ENCODE measurements around the gene ADPRH. TPM values are rescaled to one million over a fixed set of nuclear protein-coding genes. Genes with fewer than 3 reads are reported as not detected.

The ADPRH gene
- total RNA-seq, 1 experiment from 2014 or later = 1.4 TPM

- Histone ChIP-seq H3K27me3 (ENCODE audit: insufficient read depth, low read depth) (no peaks in the 10 kb centered on the region), H3K27ac (no peak overlapping the region), H4K20me1 (ENCODE audit: insufficient read depth) (no peaks in the 10 kb centered on the region), H3K79me2 (ENCODE audit: low read depth) (no peaks in the 10 kb centered on the region), H3K4me3 (no peak overlapping the region), H3K9me3 (ENCODE audit: insufficient read depth, low read depth) (no peaks in the 10 kb centered on the region), H2AFZ (no peak overlapping the region), H3K9me2 (ENCODE audit: insufficient read depth) (no peaks in the 10 kb centered on the region; the same call in 1 of the 2 replicates), H3K36me3 (ENCODE audit: low read depth) (no peaks in the 10 kb centered on the region), H3K4me2 (no peak overlapping the region), H3K4me1 (replicated peaks; ENCODE audit: insufficient read depth) (peaks cover 24% of the 10 kb centered on the region), H3F3A (ENCODE audit: insufficient read depth, low read depth) (0 out of 2 replicates have a peak, but pooled peaks cover 9% of the 10 kb centered on the region)
- no peak for TF ChIP-seq CTCF (conservative IDR thresholded peaks at IDR 0.05)
- no peak for TF ChIP-seq EZH2 (IDR thresholded peaks at IDR 0.05; ENCODE audit: low read depth)
- no peak for DNase-seq
- intact Hi-C loops (cut with micrococcal nuclease; ENCODE audit: unreplicated experiment) = no loop called here
- ChIA-PET POLR2A (ENCODE audit: unreplicated experiment) (no interaction called here), CTCF (interaction anchor here (0.6 kb wide), 1 partner anchor 184 kb away, joined by 7 read pairs; no protein-coding TSS in a partner anchor)
- BruUV-seq (replicated peaks) = no TSS peak
These were observed 46.3 kb downstream of the ADPRH start for GRCh38 chr3:119625451-119626153.

GRCh38 chr3:119626196-119626595, 46.9 kb downstream of the ADPRH start:
- Histone ChIP-seq H3F3A (ENCODE audit: insufficient read depth, low read depth) (0 out of 2 replicates have a peak, but pooled peaks cover 9% of the 10 kb centered on the region), H3K4me2 (no peak overlapping the region), H3K9me2 (ENCODE audit: insufficient read depth) (no peaks in the 10 kb centered on the region; the same call in 1 of the 2 replicates), H4K20me1 (ENCODE audit: insufficient read depth) (no peaks in the 10 kb centered on the region), H3K27ac (no peak overlapping the region), H3K27me3 (ENCODE audit: insufficient read depth, low read depth) (no peaks in the 10 kb centered on the region), H3K36me3 (ENCODE audit: low read depth) (no peaks in the 10 kb centered on the region), H3K4me3 (no peak overlapping the region), H3K9me3 (ENCODE audit: insufficient read depth, low read depth) (no peaks in the 10 kb centered on the region), H2AFZ (no peak overlapping the region), H3K79me2 (ENCODE audit: low read depth) (no peaks in the 10 kb centered on the region), H3K4me1 (replicated peaks; ENCODE audit: insufficient read depth) (peaks cover 29% of the 10 kb centered on the region)
- TF ChIP-seq EZH2 (IDR thresholded peaks at IDR 0.05; ENCODE audit: low read depth) (no peak), CTCF (conservative IDR thresholded peaks at IDR 0.05) (no peak)
- DNase-seq = no peak
- ChIA-PET POLR2A (ENCODE audit: unreplicated experiment) (no interaction called here), CTCF (interaction anchor here (0.6 kb wide), 1 partner anchor 184 kb away, joined by 7 read pairs; no protein-coding TSS in a partner anchor)
- intact Hi-C loops (cut with micrococcal nuclease; ENCODE audit: unreplicated experiment) = no loop called here
- BruUV-seq (replicated peaks) = no TSS peak

- H3K4me1 ChIP-seq (replicated peaks; ENCODE audit: insufficient read depth) = peaks cover 32% of the 10 kb centered on the region
- intact Hi-C loops (cut with micrococcal nuclease; ENCODE audit: unreplicated experiment) = no loop called here
- 0 out of 2 replicates have a peak, but pooled peaks cover 9% of the 10 kb centered on the region for H3F3A ChIP-seq (ENCODE audit: insufficient read depth, low read depth)
- no peaks in the 10 kb centered on the region; the same call in 1 of the 2 replicates for H3K9me2 ChIP-seq (ENCODE audit: insufficient read depth)
- ChIA-PET CTCF (interaction anchor here (0.7 kb wide), 1 partner anchor 430 kb away, joined by 3 read pairs; no protein-coding TSS in a partner anchor), POLR2A (ENCODE audit: unreplicated experiment) (no interaction called here)
- no peaks in the 10 kb centered on the region for H3K9me3 ChIP-seq (ENCODE audit: insufficient read depth, low read depth)
- H4K20me1 ChIP-seq (ENCODE audit: insufficient read depth) = no peaks in the 10 kb centered on the region
- no peaks in the 10 kb centered on the region for H3K36me3 ChIP-seq (ENCODE audit: low read depth)
- H3K79me2 ChIP-seq (ENCODE audit: low read depth) = no peaks in the 10 kb centered on the region
- TF ChIP-seq EZH2 (IDR thresholded peaks at IDR 0.05; ENCODE audit: low read depth) (no peak), CTCF (conservative IDR thresholded peaks at IDR 0.05) (no peak)
- H3K27ac ChIP-seq = no peak overlapping the region
- no peak overlapping the region for H3K4me3 ChIP-seq
- no peak overlapping the region for H3K4me2 ChIP-seq
- H2AFZ ChIP-seq = no peak overlapping the region
- H3K27me3 ChIP-seq (ENCODE audit: insufficient read depth, low read depth) = no peaks in the 10 kb centered on the region
- no TSS peak for BruUV-seq (replicated peaks)
- DNase-seq = no peak
These were observed 48.2 kb downstream of the ADPRH start for GRCh38 chr3:119627461-119627860.
